NCI-H1417 treated with DMSO at 0.1 percent for 48 hours (cell line): Measurements from ENCODE around the gene ZNF524.

ENCODE experiments used
- DNase-seq: peaks from one replicate; lab custom pipeline; 2025; lab: John Stamatoyannopoulos, UW

ZNF524 gene

DNA sequence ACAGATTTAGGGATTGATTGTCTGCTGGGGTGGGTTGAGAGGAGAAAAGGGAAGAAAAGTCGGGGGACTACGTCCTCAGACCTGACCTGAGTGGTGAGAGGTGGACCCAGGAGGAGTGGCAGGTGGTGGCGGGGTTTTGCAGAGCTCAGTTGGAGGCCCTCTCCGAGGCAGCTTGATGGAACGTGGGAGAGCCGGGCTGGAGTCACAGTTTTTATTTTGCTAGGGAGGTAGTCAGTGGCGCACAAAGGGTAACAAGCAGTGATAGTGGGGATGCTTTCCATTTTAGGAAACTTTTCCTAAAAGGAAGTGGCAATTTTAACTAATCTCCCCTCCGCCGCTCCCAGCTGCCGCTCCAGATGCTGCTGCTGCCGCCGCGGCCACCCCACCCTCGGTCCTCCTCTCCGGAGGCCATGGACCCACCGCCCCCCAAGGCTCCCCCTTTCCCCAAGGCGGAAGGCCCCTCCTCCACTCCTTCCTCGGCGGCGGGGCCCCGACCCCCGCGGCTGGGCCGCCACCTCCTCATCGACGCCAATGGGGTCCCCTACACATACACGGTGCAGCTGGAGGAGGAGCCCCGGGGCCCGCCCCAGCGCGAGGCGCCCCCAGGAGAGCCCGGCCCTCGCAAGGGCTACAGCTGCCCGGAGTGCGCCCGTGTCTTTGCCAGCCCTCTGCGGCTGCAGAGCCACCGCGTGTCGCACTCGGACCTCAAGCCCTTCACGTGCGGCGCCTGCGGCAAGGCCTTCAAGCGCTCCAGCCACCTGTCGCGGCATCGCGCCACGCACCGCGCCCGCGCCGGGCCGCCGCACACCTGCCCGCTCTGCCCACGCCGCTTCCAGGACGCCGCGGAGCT lies 42.3 kb downstream of the ZNF524 start:
- DNase-seq, result no peak

DNA sequence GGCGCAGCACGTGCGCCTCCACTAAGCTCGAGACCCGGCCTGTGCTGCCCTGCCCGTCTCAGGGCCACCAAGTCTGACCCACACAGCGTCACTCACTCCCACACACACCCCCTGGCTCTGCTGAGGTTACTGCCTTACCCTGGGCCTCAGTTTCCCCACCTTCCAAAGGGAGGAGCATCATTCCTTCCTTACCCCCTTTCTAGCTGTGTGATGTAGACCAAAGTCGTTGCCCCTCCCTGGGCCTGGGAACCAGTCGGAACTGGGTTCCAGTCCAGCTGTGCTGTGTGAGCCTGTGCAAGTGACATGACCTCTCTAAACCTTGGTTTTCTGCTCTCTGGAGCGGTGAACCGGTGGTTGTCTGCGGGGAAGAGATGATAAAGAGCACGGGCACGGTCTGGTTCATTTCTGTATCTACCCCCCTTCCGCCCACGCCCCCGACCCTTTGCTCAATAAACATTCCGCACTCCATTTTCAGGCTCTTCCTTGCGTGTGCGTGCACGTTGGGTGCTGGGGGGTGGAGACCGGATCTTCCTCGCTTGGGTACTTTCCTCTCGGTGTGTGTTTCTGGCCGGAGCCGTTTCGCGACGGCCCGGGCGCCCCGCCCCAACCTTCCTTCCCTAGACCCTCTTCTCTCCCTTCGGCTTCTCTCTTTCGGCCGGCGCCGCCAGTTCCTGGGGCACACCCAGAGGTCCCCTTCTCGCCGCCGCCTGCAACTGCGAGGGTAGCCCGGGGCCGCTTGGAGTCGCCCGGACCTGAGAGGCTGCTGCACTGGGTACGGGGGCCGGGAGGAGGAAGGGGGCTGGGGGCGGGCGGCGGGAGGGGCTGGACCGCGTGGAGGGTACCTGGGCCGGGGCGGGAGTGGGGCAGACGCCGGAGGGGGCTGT lies 43.2 kb downstream of the ZNF524 start, which contains the start of gene ZNF581:
Gene ZNF581 (plus strand): TSS at position 647 of the 884 bp plus-strand sequence. CDS start 923 bp downstream, outside the sequence.
- no peak for DNase-seq

DNA sequence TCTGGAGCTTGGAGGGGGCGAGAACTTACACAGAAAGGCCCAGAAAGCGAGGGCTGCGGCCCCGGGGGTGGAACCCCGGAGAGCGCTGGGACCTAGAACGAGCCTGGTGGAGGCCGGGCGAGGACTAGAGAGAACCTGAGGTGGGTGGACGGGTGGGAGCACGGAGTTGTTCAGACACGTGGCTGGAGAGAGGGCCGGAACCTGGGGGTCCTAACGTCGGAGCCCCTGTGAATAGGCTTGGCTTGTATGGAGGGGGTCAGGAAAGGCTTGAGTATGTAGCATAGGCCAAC lies 43.7 kb downstream of the ZNF524 start:
- DNase-seq, result no peak

DNA sequence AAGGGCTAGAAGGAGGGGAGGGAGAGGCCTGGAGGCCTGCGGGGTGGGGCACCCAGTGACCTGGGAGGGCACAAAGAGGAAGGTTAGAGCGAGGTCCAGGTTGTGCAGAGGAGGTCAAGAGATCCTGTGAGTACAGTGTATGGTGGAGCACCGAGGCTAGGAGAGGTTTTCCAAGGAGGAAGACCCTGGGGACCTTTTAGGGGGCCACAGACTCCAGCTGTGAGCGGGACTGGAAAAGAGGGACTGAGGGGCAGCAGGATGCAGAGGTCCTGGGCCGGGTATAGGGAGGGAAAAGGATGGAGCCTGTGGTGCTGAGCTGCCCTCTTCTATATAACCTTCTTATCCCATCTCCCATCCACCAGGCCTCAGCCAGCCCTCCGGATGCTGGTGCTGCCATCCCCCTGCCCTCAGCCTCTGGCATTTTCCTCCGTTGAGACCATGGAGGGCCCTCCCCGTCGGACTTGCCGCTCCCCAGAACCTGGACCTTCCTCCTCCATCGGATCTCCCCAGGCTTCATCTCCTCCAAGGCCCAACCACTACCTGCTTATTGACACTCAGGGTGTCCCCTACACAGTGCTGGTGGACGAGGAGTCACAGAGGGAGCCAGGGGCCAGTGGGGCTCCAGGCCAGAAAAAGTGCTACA lies 44.2 kb downstream of the ZNF524 start:
- DNase-seq, result no peak

DNA sequence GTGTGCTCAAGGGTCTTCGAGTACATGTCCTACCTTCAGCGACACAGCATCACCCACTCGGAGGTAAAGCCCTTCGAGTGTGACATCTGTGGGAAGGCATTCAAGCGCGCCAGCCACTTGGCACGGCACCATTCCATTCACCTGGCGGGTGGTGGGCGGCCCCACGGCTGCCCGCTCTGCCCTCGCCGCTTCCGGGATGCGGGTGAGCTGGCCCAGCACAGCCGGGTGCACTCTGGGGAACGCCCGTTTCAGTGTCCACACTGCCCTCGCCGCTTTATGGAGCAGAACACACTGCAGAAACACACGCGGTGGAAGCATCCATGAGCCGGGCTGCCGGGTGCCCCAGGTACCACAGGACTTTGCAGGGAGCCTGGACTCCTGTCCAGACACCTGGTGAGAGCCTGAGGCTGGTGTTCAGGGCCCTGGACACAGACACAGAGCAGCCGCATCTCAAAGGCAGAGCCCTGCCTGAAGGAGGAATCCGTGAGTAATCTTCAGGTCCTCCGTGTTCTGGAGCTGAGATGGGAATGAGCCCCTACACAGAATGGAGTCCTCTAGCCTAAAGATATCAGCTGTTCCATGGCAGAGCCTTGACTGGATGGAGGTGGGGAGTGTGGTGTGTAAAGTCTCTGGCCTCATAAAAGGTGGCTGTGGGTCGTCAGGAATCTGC lies 44.9 kb downstream of the ZNF524 start:
- DNase-seq, result no peak

DNA sequence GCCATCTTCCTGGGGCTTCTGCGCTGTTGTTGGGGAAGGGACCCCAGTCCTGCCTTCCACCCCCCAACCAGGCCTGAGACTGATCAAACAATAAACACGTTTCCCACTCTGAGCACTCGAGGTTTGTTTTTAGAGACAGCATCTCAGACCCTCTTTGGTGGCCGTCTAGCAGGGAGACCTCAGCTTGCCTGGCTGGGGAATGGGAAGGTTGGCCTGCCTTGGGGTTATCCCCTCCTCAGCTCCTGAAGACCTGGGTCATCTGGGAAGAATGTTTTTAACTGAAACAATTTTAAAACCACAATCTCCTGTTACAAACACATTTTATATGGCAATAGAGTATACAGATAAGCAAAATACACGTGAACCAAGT lies 45.4 kb downstream of the ZNF524 start:
- DNase-seq, result no peak

DNA sequence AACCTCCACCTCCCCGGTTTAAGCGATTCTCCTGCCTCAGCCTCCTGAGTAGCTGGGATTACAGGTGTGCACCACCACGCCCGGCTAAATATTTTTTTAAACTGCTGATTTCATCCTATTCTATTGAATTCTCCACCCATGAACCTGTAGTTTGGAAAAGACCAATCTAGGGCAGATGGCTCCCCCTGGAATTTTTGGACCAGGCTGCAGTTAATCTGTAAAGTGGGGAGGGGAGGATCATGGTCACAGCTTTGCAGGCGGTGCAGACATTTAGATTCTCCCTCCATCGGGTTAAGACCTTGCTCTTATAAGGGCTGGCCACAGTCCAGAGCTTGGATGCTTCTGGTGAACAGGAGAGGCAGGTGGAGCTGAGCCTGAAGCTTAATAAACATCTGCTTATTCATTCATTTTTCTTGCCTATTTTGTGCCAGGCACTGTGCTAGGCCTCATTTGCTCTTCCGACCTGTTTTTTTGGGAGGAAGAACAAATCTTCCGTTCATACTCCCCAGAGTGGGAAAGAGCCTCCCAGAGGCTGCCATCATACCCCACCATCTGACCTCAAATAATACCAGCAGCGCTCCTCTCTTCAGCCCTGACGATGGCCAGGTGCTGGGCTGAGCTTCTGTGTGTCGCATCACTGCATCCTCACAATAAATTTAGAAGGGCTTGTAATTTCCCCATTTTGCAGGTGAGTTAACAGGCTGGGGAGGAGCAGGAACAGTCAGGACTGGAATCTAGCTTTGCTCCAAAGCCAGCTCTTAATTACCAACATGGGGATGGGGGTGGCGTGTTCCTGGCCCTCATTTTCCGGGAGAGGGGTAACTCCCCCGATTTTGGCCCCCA lies 47.0 kb downstream of the ZNF524 start:
- DNase-seq, result no peak

DNA sequence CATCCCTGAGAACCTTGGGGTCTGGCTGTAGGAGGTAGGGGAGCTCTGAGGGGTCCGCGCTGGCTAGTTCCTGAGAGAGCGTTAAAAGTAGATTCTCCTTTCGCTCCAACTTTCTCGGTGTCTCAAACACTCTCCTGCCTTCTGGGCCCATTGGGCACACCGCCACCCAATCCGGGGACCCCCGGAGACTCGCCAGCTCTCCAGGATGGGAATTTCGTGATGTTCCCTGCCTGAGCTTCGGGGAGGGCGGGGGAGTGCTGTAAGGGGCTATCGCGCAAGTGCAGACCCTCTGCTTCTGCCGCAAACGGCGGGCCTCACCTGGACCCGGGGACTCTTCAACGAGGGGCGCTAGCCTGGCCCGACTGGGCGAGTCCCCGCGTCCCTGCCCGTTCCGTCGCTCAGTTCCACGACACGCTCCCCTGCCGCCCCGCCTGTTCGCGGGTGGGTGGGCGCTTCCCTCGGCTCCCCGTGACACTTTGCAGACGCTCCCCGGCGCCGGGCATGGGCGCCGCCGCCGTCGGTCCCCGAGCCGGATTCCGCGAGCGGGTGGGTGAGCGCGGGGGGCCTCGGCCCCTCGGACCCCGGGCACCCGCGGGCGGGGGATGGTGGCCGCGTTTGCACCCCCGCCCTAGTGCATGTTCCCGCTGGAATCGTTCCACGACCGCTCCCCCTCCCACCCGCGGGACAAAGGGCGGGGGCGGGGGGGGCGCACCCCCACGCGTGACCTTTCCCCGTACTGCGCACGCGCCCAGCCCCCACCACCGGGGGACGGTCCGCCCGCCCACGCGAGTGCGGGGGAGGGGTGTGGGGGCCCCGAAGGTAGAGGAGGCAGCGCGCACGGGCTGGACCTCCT lies 47.9 kb downstream of the ZNF524 start, which contains the start of gene CCDC106:
Gene CCDC106 (plus strand): TSS at position 481 of the 853 bp plus-strand sequence. CDS start 835 bp downstream, outside the sequence.
- DNase-seq, result no peak

DNA sequence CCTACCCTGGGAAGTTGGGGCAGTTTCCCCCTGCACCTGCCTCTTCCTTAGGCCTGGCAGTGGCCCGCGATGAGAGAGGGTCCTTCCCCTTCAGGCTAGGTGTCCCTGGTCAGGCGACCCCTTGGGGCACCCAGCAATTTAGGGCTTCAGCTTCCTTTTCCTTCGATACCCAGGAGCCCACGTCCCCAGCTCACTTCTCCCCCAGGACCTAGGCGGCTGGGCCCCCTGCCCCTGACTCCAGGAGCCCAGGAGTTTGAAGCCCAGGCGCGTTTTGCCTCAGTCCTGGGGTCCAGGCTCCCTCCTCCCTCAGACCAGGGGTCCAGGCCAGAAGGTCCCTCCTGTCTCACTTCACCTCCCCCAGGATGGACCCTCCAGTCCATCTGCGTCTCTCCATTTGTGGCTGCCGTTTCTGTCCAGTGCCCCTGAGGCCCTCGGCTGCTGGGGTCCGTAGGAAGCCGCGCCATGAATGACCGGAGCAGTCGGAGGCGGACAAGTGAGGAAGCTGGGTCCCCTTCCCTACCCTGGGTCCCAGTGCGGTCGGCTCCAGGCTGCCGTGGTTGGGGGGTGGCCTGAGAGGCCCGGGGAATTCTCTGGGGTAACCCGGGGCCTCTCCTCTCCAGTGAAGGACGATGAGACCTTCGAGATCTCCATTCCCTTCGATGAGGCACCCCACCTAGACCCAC lies 48.6 kb downstream of the ZNF524 start:
- no peak for DNase-seq

DNA sequence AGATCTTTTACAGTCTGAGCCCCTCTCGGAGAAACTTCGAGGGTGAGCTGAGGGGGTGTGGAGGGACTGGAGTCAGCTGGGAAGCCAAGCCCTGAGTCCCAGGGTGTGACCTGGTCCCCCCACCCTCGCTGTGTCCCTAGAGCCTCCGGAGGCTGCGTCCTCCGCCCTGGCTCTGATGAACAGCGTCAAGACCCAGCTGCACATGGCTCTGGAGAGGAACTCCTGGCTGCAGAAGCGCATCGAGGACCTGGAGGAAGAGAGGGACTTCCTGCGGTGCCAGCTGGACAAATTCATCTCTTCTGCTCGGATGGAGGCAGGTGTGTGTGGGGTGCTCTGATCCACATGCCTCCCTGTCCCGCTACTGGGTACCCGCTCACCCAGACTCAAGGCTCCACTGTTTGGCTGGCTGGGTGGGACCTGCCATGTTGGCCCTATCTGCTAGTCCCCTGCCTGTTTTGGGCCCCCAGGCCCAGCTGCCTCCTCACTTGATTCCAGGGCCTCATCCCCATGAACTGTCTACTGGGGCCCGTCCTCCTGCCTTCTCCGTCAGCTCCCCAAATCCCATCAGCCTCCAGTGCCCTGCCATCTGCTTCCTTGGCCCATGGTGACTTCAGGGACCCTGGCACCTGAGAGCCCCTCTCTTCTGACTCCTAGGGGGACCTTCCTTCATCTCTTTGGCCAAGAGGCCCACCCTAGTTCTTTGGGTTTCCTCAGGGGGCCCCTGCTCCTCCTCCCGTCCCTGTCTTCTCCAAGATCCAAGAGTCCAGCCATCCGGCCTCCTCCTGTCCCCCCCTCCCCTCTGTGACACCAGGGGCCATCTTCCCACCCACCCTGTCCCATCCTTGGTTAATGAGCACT lies 49.4 kb downstream of the ZNF524 start:
- DNase-seq, result no peak

DNA sequence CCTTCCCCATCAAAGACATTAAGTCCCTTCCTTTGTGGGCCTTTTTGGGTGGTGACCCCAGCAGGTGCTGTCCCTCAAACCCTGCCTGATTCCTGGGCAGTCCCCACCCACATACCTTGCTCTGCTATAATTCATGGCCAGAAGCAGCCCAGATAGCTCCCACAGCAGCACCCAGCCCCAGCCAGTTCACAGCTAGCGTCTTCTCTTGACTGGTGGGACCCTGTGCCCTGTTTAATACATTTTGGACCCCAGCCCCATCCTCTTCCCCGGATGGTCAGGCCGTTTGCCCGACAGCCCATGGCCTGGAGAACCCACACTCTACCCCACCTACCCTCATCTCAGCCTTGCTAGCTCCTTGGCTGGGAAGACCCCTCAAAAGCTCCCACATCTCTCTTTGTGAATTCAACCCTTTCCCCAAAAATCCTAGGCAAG lies 50.1 kb downstream of the ZNF524 start:
- DNase-seq, result no peak

DNA sequence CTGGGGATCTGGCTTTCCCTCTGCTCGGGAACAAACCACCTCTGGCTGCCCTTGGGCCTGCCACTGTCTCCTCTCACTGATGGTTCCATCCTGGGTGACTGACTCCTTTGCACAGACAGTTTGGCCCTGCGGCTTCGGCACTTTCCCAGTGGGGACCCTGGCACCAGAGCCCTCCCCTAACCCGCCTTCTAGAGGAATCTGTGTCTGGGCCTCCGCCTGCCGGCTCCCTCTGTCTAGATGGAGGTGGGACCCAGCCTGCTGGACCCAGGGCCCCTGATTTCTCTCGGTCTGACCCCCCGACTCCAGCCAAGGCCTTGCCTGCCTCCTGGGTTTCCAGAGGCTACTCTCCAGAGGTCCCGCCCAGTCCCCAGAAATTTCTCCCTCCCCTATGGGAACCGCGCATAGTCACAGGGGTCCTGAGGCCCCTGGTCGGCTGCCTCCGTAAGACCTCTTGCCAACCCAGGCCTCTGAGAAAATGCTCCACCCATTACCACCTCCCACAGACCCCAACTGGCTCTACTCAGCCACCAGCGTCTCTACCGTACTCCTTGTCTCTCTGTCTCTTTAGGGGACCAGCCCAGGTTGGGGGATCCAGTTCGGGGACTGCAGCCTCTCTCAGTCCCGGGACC lies 50.6 kb downstream of the ZNF524 start:
- no peak for DNase-seq

DNA sequence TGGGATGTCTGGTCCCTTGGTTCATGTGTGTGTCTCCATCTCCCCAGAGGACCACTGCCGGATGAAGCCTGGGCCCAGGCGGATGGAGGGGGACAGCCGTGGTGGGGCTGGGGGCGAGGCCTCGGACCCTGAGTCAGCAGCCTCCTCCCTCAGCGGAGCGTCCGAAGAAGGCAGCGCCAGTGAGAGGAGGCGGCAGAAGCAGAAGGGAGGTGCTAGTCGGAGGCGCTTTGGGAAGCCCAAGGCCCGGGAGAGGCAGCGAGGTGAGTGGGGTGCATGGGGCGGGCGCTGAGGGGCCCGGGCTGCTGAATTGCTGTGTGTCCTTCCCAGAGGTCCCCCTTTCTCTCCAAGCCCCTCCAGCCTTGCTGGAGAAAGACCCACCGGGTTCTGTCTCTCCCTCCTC lies 51.1 kb downstream of the ZNF524 start:
- no peak for DNase-seq

DNA sequence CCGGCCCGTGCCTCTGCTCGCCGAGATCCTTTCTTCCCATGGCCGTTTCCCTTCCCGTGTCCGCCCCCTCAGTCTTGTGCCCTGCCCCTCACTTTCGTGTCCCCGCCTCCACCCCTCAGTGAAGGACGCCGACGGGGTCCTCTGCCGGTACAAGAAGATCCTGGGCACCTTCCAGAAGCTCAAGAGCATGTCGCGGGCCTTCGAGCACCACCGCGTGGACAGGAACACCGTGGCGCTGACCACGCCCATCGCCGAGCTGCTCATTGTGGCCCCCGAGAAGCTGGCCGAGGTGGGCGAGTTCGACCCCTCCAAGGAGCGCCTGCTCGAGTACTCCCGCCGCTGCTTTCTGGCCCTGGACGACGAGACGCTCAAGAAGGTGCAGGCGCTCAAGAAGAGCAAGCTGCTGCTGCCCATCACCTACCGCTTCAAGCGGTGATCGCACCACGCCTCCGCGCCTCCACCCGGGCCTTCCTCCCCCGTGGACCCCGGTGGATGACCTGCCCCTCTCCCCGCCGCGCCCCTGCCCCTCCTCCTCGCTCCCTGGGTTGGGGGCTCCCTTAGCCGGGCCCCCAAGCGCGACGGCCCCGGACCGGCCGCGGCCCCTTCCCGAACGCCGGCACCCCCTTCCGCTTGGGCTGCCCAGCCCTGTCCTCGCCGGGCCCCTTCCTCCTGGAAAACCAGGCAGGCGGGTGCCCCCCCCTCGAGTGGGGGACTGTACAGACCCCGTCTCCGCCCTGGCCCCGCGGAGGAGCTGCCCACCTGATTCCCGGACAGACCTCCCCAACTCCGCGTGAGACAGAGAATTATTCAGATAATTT lies 52.4 kb downstream of the ZNF524 start:
- no peak for DNase-seq
